Measurements from ENCODE around the gene FKBP5. TPM values are rescaled to one million over a fixed set of nuclear protein-coding genes. Genes with fewer than 3 reads are reported as not detected.

Gene FKBP5
- polyA plus RNA-seq, 2 of the 4 experiments (the other 2 are of a cell fraction) = 8.4 to 11.7 TPM

DNA sequence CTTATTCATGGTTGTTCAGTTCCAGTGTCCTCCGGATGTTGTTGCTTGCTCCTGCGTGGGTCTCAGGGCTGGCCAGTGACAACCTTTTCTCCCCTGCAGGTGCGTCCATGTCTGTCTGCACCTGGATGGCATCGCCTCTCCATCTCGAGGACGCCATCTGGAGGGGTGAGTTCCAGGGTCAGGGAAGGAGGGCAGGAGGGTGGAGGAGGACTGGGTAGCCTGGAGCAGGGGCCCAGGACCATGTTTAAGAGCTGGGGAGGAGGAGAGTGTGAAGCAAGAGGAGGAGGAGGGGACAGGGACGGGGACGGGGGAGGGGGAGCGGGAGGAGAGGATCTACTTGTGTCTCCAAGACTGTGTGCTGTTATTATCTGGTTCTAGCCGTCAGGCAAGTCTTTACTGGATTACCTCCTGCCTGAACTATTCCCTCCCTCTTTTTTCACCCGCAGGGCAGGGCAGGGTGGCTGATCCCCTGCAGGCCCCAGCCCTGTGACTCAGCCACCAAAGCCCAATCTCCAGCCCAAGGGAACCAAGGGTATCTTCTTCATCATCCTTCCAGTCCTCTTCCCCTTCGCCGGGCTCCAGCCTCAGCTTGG, 143.8 kb downstream of the FKBP5 start:
- ChIA-PET POLR2A (no interaction called here), CTCF (interaction anchor here (0.7 kb wide), 1 partner anchor 9 kb away, joined by 3 read pairs; no protein-coding TSS in a partner anchor)
- Histone ChIP-seq H3K4me2 (no peak overlapping the region), H3K27ac (no peak overlapping the region), H3K9me3 (no peaks in the 10 kb centered on the region), H3K4me1 (no peaks in the 10 kb centered on the region), H3K4me3 (no peak overlapping the region)
- DNase-seq (ENCODE audit: low read depth in 1 of 2, low spot score in 1 of 2) (no peak), FAIRE-seq (no peak), ATAC-seq (no peak)
- WGBS (ENCODE audit: missing lambda C conversion rate) = 59% methylated on average over 7 of the region's 13 CpGs
- no peak for TF ChIP-seq RNF2 (IDR thresholded peaks at IDR 0.05; ENCODE audit: borderline replicate concordance, low read depth)
- no peak for TF ChIP-seq CBX2 (IDR thresholded peaks at IDR 0.05; ENCODE audit: borderline replicate concordance, low read depth)

DNA sequence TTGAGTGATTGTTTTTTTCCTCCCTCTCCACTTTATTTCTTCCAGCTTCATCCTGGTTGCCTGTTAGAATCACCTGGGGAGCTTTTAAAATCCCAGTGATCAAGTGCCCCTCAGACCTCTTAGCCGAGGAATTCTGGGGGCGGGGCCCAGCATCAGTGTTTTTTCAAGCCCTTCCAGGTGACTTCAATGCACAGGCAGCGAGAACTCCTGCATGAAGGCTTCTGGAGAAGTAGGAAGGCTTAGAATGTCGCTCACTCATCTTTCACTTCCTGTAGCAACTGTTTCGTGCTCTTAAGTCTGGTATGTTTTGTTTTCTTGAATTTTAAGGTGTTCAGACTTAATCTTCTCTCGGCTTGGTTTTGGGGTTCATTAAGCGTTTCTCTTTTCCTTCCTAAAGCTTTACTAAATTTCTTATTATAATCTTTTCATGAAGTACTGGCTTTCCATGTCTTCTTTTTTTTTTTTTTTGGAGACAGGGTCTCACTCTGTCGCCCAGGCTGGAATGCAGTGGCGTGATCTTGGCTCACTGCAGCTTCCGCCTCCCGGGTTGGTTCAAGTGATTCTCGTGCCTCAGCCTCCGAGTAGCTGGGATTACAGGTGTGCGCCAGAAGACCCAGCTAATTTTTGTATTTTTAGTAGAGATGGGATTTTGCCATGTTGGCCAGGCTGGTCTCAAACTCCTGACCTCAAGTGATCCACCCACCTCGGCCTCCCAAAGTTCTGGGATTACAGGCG, 145.1 kb downstream of the FKBP5 start:
- CTCF ChIA-PET = interaction anchor here (0.7 kb wide), 1 partner anchor 10 kb away, joined by 3 read pairs; no protein-coding TSS in a partner anchor
- no peak for TF ChIP-seq ZSCAN20 (CRISPR knock-in tag; IDR thresholded peaks at IDR 0.05)
- no peak for TF ChIP-seq EHF (CRISPR knock-in tag; IDR thresholded peaks at IDR 0.05)
- TF ChIP-seq KDM1A (IDR thresholded peaks at IDR 0.05; ENCODE audit: low read depth) = no peak
- TF ChIP-seq, protein P1, sequence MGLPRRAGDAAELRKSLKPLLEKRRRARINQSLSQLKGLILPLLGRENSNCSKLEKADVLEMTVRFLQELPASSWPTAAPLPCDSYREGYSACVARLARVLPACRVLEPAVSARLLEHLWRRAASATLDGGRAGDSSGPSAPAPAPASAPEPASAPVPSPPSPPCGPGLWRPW (IDR thresholded peaks at IDR 0.05) = no peak
- no peak for TF ChIP-seq SREBF2 (IDR thresholded peaks at IDR 0.05)
- TF ChIP-seq GATA3 (IDR thresholded peaks at IDR 0.05; ENCODE audit: borderline replicate concordance) = no peak
- TF ChIP-seq ZNF302 (CRISPR knock-in tag; IDR thresholded peaks at IDR 0.05) = no peak
- no peak for TF ChIP-seq PHF8 (IDR thresholded peaks at IDR 0.05; ENCODE audit: borderline replicate concordance, low read depth)
- no peak for TF ChIP-seq ZFP36 (IDR thresholded peaks at IDR 0.05; ENCODE audit: borderline replicate concordance, partially characterized antibody)
- TF ChIP-seq HOXB5 (CRISPR knock-in tag; IDR thresholded peaks at IDR 0.05) = no peak
- no peak for TF ChIP-seq MYC (IDR thresholded peaks at IDR 0.05; ENCODE audit: borderline replicate concordance, low read length)
- TF ChIP-seq FOXS1 (CRISPR knock-in tag; IDR thresholded peaks at IDR 0.05) = no peak
- TF ChIP-seq HEYL (CRISPR knock-in tag; IDR thresholded peaks at IDR 0.05) = no peak
- TF ChIP-seq, protein P2, sequence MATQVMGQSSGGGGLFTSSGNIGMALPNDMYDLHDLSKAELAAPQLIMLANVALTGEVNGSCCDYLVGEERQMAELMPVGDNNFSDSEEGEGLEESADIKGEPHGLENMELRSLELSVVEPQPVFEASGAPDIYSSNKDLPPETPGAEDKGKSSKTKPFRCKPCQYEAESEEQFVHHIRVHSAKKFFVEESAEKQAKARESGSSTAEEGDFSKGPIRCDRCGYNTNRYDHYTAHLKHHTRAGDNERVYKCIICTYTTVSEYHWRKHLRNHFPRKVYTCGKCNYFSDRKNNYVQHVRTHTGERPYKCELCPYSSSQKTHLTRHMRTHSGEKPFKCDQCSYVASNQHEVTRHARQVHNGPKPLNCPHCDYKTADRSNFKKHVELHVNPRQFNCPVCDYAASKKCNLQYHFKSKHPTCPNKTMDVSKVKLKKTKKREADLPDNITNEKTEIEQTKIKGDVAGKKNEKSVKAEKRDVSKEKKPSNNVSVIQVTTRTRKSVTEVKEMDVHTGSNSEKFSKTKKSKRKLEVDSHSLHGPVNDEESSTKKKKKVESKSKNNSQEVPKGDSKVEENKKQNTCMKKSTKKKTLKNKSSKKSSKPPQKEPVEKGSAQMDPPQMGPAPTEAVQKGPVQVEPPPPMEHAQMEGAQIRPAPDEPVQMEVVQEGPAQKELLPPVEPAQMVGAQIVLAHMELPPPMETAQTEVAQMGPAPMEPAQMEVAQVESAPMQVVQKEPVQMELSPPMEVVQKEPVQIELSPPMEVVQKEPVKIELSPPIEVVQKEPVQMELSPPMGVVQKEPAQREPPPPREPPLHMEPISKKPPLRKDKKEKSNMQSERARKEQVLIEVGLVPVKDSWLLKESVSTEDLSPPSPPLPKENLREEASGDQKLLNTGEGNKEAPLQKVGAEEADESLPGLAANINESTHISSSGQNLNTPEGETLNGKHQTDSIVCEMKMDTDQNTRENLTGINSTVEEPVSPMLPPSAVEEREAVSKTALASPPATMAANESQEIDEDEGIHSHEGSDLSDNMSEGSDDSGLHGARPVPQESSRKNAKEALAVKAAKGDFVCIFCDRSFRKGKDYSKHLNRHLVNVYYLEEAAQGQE (IDR thresholded peaks at IDR 0.05) = no peak
- TF ChIP-seq, protein P3, sequence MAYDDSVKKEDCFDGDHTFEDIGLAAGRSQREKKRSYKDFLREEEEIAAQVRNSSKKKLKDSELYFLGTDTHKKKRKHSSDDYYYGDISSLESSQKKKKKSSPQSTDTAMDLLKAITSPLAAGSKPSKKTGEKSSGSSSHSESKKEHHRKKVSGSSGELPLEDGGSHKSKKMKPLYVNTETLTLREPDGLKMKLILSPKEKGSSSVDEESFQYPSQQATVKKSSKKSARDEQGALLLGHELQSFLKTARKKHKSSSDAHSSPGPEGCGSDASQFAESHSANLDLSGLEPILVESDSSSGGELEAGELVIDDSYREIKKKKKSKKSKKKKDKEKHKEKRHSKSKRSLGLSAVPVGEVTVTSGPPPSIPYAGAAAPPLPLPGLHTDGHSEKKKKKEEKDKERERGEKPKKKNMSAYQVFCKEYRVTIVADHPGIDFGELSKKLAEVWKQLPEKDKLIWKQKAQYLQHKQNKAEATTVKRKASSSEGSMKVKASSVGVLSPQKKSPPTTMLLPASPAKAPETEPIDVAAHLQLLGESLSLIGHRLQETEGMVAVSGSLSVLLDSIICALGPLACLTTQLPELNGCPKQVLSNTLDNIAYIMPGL (CRISPR knock-in tag; IDR thresholded peaks at IDR 0.05; ENCODE audit: borderline replicate concordance) = no peak
- TF ChIP-seq, protein P4, sequence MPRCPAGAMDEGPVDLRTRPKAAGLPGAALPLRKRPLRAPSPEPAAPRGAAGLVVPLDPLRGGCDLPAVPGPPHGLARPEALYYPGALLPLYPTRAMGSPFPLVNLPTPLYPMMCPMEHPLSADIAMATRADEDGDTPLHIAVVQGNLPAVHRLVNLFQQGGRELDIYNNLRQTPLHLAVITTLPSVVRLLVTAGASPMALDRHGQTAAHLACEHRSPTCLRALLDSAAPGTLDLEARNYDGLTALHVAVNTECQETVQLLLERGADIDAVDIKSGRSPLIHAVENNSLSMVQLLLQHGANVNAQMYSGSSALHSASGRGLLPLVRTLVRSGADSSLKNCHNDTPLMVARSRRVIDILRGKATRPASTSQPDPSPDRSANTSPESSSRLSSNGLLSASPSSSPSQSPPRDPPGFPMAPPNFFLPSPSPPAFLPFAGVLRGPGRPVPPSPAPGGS (IDR thresholded peaks at IDR 0.05) = no peak
- no peak for ATAC-seq
- 70% methylated on average over 16 of the region's 16 CpGs for WGBS (ENCODE audit: missing lambda C conversion rate)
- FAIRE-seq = no peak
- Histone ChIP-seq H3K4me3 (no peak overlapping the region), H3K4me1 (no peaks in the 10 kb centered on the region), H3K27ac (no peak overlapping the region), H3K4me2 (no peak overlapping the region), H3K9me3 (no peaks in the 10 kb centered on the region)
- DNase-seq (ENCODE audit: low read depth in 1 of 2, low spot score in 1 of 2) = no peak
- POLR2A ChIA-PET = no interaction called here
